Keratinocyte (primary cell): ENCODE data around the gene SLC29A2.

Experiments used
- EZH2 ChIP-seq: IDR thresholded peaks from one replicate; pipeline ENCODE4 v1.6.1; 2012; ENCODE audit warnings: inconsistent platforms, mild to moderate bottlenecking, low read length, moderate library complexity
- TF ChIP-seq, protein P1 (sequence below), 3 experiments: IDR thresholded peaks in 1 of 3; conservative IDR thresholded peaks in 1 of 3; optimal IDR thresholded peaks in 1 of 3; 2 replicates in 2 of 3; 3 replicates in 1 of 3; pipeline versions ENCODE3 to v1.5.1; 2011; ENCODE audit warnings: low read length in 3 of 3, mild to moderate bottlenecking in 3 of 3, moderate library complexity in 2 of 3, control low read depth in 1 of 3, inconsistent platforms in 1 of 3; ENCODE audit not compliant: insufficient read depth in 2 of 3; ENCODE audit errors: extremely low read depth in 1 of 3

- TF ChIP-seq, protein P1, sequence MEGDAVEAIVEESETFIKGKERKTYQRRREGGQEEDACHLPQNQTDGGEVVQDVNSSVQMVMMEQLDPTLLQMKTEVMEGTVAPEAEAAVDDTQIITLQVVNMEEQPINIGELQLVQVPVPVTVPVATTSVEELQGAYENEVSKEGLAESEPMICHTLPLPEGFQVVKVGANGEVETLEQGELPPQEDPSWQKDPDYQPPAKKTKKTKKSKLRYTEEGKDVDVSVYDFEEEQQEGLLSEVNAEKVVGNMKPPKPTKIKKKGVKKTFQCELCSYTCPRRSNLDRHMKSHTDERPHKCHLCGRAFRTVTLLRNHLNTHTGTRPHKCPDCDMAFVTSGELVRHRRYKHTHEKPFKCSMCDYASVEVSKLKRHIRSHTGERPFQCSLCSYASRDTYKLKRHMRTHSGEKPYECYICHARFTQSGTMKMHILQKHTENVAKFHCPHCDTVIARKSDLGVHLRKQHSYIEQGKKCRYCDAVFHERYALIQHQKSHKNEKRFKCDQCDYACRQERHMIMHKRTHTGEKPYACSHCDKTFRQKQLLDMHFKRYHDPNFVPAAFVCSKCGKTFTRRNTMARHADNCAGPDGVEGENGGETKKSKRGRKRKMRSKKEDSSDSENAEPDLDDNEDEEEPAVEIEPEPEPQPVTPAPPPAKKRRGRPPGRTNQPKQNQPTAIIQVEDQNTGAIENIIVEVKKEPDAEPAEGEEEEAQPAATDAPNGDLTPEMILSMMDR (optimal IDR thresholded peaks at IDR 0.05 in 1 of 3, IDR thresholded peaks at IDR 0.05 in 1 of 3, conservative IDR thresholded peaks at IDR 0.05 in 1 of 3; ENCODE audit: extremely low read depth in 1 of 3, insufficient read depth in 2 of 3, low read length in 3 of 3) = no peak
- no peak for TF ChIP-seq EZH2
Observed at GRCh38 chr11:66361502-66361941, 10.0 kb downstream of the SLC29A2 start.
